ENCODE data around the gene TOP2A. TPM values are rescaled to one million over a fixed set of nuclear protein-coding genes. Genes with fewer than 3 reads are reported as not detected.

The TOP2A gene
- polyA plus RNA-seq, 1 of the 3 experiments (the other 2 are of a cell fraction): 20.6 TPM

DNA sequence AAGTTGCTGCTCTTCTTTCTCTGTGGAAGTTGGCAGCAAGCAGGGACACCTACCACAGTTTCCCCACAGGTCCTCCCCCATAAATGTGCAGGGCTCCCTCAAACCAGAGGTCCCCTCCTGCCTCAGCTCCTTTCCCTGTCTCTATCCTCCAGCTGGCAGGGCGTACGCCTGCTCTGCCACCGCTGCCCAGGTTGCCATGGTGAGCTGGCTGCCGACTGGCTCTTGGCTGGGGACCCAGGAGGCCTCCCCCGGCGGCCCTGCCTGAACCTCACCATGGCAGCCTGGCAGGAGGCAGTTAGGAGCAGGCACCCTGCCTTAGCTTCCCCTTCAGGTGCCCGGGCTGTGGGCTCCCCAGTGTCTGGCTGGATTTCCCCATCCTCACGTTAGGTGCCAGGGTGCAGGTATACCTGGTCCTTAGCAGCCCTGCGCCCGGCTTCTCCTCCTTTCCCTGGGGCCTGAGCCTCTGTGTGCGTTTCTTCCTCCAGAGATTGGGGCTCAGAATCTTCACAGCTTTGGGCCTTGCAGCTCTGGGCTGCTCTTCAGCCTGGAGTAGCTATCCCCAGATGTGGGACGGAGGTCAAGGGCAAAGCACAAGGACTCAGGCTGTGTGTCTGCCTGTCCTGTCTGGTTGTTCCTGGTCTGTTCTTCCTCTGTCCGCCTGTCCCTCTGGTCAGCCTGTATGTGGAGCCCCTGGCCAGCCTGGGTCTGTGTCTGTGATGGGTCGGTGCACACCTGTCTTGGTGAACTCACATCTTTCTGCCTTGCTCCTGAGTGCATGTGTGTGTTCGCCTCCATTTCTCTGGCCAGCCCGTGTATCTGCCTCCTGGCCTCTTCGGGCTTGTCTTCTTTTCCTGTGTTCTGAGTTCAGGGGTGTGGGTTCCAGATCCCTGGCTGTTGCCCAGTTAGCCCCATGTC lies 68.9 kb downstream of the TOP2A start:
- CTCF ChIA-PET: interaction anchor here (0.6 to 57.6 kb wide), 4 partner anchors 10 to 258 kb away, joined by 3 to 1706 read pairs (median 90); partner anchors contain the start of genes CDC6 and RARA
- no peaks in the 10 kb centered on the region for H3F3A ChIP-seq (replicated peaks; ENCODE audit: insufficient read depth)
- 75% methylated on average over 12 of the region's 17 CpGs for WGBS (ENCODE audit: low lambda C conversion rate)
- peaks cover 61 to 94% of the 10 kb centered on the region in 2 experiments for H3K4me1 ChIP-seq (ENCODE audit: control insufficient read depth in 1 of 2, insufficient read depth in 2 of 2, low read depth in 1 of 2, low read length in 1 of 2)
- H3K4me3 ChIP-seq (ENCODE audit: low read depth in 2 of 2, low read length in 1 of 2): no peak overlapping the region; a peak in 1 of 4 replicates
- no peak overlapping the region for H2AFZ ChIP-seq (ENCODE audit: low read depth)
- no peaks in the 10 kb centered on the region for H3K9me2 ChIP-seq
- POLR2A ChIA-PET: interaction anchor here (1.0 to 4.7 kb wide), 4 partner anchors 17 to 69 kb away, joined by 3 to 24 read pairs (median 4); partner anchors contain the start of gene TOP2A
- peaks cover 62% of the 10 kb centered on the region for H3K79me2 ChIP-seq (ENCODE audit: insufficient read depth)
- peaks cover 57% of the 10 kb centered on the region for H4K20me1 ChIP-seq (ENCODE audit: insufficient read depth)
- peak overlapping the region; percentile 6 to 99; a peak in 3 of 4 replicates for H3K27ac ChIP-seq (ENCODE audit: low read depth in 2 of 2, low read length in 1 of 2)
- no peaks in the 10 kb centered on the region for H3K27me3 ChIP-seq (ENCODE audit: insufficient read depth)
- TF ChIP-seq RXRA (IDR thresholded peaks at IDR 0.05; ENCODE audit: borderline replicate concordance, low read depth) (no peak), EP300 (IDR thresholded peaks at IDR 0.05; ENCODE audit: borderline replicate concordance in 1 of 2, low read depth in 1 of 2, low read length in 1 of 2) (0 out of 4 replicates have a peak, but pooled peaks of 1 of the 2 experiments have one; percentile 4), MXI1 (IDR thresholded peaks at IDR 0.05; ENCODE audit: low read depth, low read length) (peak; percentile 54; the same call in 1 of the 2 replicates)
- H3K9ac ChIP-seq: no peak overlapping the region
- no peaks in the 10 kb centered on the region for H3K9me3 ChIP-seq
- DNase-seq: peak; percentile 66
- H3K4me2 ChIP-seq: peak overlapping the region; percentile 97; the same call in 1 of the 2 replicates
- H3K36me3 ChIP-seq (replicated peaks in 1 of 2; ENCODE audit: control insufficient read depth in 1 of 2, insufficient read depth in 2 of 2, low read length in 1 of 2): peaks cover 29 to 32% of the 10 kb centered on the region in 2 experiments

DNA sequence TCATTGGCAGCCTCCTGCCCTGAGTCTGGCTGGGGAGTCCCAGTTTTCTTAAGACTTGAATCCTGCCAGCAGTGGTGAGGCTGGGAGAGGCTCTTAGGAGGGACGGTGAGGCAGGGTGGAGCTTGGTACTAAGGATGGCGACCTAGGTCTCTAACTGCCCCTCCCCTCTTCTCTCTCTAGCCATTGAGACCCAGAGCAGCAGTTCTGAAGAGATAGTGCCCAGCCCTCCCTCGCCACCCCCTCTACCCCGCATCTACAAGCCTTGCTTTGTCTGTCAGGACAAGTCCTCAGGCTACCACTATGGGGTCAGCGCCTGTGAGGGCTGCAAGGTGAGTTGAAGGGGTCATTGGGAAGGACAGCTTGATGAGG lies 69.6 kb downstream of the TOP2A start:
- no peak overlapping the region; a peak in 1 of 4 replicates for H3K4me3 ChIP-seq (ENCODE audit: low read depth in 2 of 2, low read length in 1 of 2)
- H3K9me2 ChIP-seq: no peaks in the 10 kb centered on the region
- H3K79me2 ChIP-seq (ENCODE audit: insufficient read depth): peaks cover 69% of the 10 kb centered on the region
- no peaks in the 10 kb centered on the region for H3K9me3 ChIP-seq
- DNase-seq: no peak
- CTCF ChIA-PET: interaction anchor here (1.4 to 57.6 kb wide), 4 partner anchors 10 to 128 kb away, joined by 4 to 1706 read pairs (median 90); partner anchors contain the start of genes CDC6 and RARA
- no peaks in the 10 kb centered on the region for H3F3A ChIP-seq (replicated peaks; ENCODE audit: insufficient read depth)
- H3K27me3 ChIP-seq (ENCODE audit: insufficient read depth): no peaks in the 10 kb centered on the region
- no peak overlapping the region for H3K9ac ChIP-seq
- POLR2A ChIA-PET: interaction anchor here (1.0 to 4.7 kb wide), 4 partner anchors 17 to 70 kb away, joined by 3 to 24 read pairs (median 4); partner anchors contain the start of gene TOP2A
- H4K20me1 ChIP-seq (ENCODE audit: insufficient read depth): peaks cover 57% of the 10 kb centered on the region
- H2AFZ ChIP-seq (ENCODE audit: low read depth): no peak overlapping the region
- TF ChIP-seq SMC3 (IDR thresholded peaks at IDR 0.05; ENCODE audit: low read depth, low read length) (no peak), FOXM1 (IDR thresholded peaks at IDR 0.05; ENCODE audit: low read depth) (no peak), MEF2A (IDR thresholded peaks at IDR 0.05; ENCODE audit: borderline replicate concordance, low read depth) (no peak)
- TF ChIP-seq, protein P1, sequence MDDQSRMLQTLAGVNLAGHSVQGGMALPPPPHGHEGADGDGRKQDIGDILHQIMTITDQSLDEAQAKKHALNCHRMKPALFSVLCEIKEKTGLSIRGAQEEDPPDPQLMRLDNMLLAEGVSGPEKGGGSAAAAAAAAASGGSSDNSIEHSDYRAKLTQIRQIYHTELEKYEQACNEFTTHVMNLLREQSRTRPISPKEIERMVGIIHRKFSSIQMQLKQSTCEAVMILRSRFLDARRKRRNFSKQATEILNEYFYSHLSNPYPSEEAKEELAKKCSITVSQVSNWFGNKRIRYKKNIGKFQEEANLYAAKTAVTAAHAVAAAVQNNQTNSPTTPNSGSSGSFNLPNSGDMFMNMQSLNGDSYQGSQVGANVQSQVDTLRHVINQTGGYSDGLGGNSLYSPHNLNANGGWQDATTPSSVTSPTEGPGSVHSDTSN (IDR thresholded peaks at IDR 0.05): no peak
- TF ChIP-seq, protein P2, sequence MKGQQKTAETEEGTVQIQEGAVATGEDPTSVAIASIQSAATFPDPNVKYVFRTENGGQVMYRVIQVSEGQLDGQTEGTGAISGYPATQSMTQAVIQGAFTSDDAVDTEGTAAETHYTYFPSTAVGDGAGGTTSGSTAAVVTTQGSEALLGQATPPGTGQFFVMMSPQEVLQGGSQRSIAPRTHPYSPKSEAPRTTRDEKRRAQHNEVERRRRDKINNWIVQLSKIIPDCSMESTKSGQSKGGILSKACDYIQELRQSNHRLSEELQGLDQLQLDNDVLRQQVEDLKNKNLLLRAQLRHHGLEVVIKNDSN (IDR thresholded peaks at IDR 0.05; ENCODE audit: borderline replicate concordance, low read depth): no peak
- H3K4me2 ChIP-seq: peak overlapping the region; percentile 97; the same call in 1 of the 2 replicates
- 72% methylated on average over 4 of the region's 5 CpGs for WGBS (ENCODE audit: low lambda C conversion rate)
- peaks cover 29 to 31% of the 10 kb centered on the region in 2 experiments for H3K36me3 ChIP-seq (replicated peaks in 1 of 2; ENCODE audit: control insufficient read depth in 1 of 2, insufficient read depth in 2 of 2, low read length in 1 of 2)
- H3K27ac ChIP-seq (ENCODE audit: low read depth in 2 of 2, low read length in 1 of 2): peak overlapping the region in 1 of 2 experiments; percentile 99; a peak in 2 of 4 replicates
- peaks cover 68 to 96% of the 10 kb centered on the region in 2 experiments for H3K4me1 ChIP-seq (ENCODE audit: control insufficient read depth in 1 of 2, insufficient read depth in 2 of 2, low read depth in 1 of 2, low read length in 1 of 2)
